ENCODE data around the gene TPI1.
"Not testable (repeated sequence)": the region's sequence is repeated elsewhere in the genome, so short reads cannot be mapped to it uniquely, and the experiment has no call there.

TPI1 gene

GRCh38 chr12:6869049-6870021 is 2.0 kb downstream of the TPI1 start:
- no peak for DNase-seq

DNA sequence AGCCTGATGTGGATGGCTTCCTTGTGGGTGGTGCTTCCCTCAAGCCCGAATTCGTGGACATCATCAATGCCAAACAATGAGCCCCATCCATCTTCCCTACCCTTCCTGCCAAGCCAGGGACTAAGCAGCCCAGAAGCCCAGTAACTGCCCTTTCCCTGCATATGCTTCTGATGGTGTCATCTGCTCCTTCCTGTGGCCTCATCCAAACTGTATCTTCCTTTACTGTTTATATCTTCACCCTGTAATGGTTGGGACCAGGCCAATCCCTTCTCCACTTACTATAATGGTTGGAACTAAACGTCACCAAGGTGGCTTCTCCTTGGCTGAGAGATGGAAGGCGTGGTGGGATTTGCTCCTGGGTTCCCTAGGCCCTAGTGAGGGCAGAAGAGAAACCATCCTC is 3.0 kb downstream of the TPI1 start:
- not testable (repeated sequence) for DNase-seq

DNA sequence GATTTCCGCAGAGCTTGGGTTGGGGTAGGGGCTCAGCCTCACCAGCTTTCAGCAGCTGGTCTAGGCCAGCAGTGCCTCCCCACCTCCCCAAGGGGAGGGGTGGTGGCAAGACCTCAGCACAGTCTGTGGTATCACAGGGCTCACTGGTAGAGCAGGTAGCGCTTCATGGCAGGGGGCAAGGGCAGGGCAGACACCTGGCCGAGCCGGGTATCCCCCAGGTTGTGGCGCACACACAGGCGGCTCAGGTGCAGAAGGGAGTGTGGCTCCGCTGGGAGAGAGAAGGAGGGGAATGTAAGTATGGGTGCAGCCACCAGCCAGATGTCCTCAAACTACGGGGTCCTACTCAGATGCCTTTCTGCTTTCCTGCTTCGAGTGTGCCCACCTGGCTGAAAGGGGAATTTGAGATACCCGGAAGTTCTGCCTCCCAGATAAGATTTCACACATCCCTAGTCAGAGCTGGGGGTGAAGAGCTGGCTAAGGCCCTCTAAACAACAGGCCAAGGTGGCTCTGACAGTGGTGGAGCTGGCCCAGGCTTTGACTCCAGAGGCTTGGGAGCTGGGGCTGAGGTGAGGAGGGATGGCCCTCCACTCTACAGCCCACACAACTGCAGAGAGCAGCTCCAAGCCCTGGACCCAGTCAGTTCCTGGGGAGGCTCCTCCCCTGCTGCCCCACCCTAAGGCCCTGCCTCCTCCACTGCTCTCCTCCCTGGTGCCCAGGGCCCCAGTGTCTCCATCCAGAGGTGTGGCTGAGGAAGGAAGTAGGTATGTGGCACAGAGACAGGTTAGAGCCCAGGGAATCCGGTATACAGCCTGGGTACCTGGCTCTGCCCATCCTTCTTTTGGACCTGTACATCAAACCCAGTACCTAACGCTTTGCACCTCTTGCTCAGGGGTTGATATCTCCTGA is 4.0 kb downstream of the TPI1 start:
- peak; percentile 66 for DNase-seq

GRCh38 chr12:6872073-6873048 is 5.0 kb downstream of the TPI1 start:
- DNase-seq, result peak; percentile 81

DNA sequence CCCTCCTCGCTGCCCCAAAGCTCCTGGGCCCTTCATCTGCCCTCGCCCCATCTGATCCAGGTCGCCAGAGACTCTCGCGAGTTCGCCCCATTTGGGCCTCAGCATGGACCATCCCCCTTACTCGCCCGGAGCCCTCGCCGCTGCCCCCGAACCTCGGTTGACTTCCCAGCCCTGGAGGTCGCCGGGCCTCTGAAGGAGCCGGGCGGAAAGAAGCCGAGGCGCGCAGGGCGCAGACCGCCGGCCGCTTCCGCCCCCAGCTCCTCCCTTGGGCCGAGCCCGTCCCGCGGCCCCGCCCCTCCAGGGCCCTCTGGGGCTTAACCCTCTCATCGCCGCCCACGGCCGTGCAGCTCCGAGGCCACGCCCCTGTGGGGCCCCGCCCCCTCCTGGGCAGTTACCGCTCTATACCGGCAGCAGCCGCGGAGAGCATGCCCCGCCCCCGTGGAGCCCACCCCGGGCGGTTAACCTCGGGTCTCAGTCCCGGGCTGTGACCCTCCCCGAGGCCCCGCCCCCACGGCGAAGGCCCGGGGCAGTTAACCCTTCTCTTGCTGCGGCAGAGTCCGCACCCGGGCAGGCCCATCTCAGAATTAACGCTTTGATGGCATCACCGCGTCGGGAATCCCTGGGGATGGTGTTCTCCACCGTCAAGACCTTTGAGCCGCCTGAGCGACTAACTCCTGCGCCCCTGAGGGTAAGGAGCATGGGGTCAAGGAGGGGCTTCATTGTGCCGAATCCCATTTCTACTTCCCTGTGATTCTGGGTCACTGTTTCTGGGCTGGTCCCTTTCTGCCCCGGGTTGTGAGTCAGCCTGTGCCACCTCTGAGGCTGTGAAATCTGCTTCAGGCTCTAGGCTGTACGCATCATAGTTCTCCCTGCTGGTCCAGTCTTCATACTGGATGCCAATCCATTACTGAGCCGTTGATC is 6.0 kb downstream of the TPI1 start, which contains the start of gene SPSB2:
Gene SPSB2 (minus strand): TSS at position 210 of the 921 bp plus-strand sequence. CDS start 402 bp downstream, outside the sequence.
- DNase-seq, result peak; percentile 81

DNA sequence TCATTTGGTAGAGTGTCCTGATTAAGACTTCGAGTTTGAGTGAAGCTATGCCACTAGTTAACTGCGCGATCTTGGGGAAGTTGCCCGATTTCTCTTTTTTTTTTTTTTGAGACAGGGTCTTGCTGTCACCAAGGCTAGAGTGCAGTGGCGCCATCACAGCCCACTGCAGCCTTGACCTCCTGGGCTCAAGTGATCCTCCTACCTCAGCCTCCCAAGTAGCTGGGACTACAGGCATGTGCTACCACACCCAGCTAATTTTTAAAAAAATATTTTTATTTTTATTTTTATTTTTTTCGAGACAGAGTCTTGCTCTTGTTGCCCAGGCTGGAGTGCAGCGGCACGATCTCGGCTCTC is 6.7 kb downstream of the TPI1 start:
- DNase-seq, result not testable (repeated sequence)

DNA sequence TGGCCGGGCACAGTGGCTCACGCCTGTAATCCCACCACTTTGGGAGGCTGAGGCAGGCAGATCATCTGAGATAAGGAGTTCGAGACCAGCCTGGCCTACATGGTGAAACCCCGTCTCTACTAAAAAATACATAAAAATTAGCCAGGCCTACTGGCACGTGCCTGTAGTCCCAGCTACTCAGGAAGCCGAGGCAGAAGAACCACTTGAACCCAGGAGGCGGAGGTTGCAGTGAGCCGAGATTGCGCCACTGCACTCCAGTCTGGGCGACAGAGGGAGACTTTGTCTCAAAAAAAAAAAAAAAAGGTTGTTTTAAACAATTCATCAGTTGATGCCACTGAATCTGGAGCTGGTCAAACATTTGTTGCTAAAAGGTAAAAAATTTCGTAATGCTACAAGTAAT is 12.5 kb downstream of the TPI1 start:
- DNase-seq, result not testable (repeated sequence)

GRCh38 chr12:6883252-6883651 is 15.9 kb downstream of the TPI1 start:
- no peak for DNase-seq

DNA sequence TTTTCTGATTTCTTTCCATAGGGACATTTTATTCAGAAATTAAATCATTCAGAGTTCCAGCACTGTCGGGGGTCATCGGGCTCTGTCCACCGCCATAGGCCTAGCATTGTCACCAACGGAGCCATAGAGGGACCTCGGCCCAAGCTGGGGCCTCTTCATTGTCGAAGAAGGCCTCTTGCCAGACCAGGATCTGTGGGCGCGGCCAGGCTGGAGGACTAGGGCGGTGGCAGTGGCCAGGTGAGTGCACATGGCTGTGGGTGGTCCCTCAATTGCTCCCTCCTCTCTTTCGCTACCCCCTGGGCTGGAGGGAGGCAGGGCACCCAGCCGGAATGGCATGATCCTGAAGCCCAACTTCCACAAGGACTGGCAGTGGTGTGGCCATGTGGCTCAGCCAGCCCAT is 16.4 kb downstream of the TPI1 start:
- no peak for DNase-seq

DNA sequence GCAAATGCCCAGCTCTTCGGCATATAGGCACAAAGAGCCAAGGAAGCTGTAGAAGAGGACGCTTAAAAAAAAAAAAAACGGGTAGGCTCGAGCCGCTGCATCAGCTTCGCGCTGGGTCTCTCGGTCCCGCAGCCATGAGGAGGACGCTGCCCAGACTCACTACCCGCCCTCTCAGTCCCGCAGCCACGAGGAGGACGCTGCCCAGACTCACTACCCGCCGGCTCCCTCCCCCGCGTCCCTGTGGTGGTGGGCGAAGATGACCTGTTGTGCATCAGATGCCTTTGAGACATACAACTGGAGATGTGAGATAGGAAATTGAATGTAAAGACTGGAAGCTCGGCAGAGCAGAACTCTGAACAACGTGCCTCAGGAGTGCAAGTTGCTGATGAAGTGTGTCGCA is 17.2 kb downstream of the TPI1 start:
- DNase-seq, result no peak

GRCh38 chr12:6886206-6886999 is 19.1 kb downstream of the TPI1 start:
- not testable (repeated sequence) for DNase-seq

GRCh38 chr12:6887460-6887859 is 20.1 kb downstream of the TPI1 start:
- no peak for DNase-seq

- no peak for DNase-seq
Measured at GRCh38 chr12:6888360-6888759, 21.0 kb downstream of the TPI1 start.

DNA sequence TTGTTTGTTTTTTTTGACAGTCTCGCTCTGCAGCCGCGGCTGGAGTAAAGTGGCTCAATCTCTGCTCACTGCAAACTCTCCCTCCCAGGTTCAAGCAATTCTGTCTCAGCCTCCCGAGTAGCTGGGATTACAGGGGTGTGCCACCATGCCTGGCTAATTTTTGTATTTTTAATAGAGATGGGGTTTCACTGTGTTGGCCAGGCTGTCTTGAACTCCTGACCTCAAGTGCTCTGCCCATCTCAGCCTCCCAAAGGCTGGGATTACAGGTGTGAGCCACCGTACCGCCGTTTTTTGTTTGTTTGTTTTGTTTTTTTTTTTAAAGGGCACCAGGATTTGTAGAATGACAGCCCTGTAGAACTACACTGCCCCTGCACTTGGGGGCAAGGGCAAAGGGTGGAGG is 21.5 kb downstream of the TPI1 start:
- DNase-seq, result not testable (repeated sequence)

DNA sequence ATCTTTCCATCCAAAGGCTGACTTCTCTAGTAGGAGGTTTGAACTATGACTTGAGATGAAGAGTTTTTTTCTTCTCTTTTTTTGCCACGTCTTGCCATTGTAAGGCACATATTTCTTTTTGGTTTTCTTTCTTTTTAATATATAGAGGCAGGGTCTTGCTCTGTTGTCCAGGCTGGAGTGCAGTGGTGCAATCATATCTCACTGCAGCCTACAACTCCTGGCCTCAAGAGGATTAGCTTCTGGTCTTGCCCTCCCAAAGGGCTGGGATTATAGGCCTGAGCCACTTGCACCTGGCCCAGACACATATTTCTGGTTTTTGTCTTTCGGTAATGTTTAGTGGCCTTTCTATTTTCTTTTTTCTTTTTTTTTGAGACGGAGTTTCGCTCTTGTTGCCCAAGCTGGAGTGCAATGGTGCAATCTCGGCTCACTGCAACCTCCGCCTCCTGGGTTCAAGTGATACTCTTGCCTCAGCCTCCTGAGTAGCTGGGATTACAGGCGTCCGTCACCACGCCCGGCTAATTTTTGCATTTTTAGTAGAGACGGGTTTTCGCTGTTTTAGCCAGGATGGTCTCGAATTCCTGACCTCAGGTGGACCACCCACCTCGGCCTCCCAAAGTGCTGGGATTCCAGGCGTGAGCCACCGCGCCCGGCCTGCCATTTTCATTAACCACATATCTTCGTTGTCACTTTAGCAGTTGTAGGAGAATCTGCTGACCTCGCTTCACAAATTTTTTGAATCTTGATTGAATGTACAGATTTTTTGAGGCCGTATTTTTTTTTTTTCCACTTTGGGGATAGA is 22.6 kb downstream of the TPI1 start:
- DNase-seq, result not testable (repeated sequence)

DNA sequence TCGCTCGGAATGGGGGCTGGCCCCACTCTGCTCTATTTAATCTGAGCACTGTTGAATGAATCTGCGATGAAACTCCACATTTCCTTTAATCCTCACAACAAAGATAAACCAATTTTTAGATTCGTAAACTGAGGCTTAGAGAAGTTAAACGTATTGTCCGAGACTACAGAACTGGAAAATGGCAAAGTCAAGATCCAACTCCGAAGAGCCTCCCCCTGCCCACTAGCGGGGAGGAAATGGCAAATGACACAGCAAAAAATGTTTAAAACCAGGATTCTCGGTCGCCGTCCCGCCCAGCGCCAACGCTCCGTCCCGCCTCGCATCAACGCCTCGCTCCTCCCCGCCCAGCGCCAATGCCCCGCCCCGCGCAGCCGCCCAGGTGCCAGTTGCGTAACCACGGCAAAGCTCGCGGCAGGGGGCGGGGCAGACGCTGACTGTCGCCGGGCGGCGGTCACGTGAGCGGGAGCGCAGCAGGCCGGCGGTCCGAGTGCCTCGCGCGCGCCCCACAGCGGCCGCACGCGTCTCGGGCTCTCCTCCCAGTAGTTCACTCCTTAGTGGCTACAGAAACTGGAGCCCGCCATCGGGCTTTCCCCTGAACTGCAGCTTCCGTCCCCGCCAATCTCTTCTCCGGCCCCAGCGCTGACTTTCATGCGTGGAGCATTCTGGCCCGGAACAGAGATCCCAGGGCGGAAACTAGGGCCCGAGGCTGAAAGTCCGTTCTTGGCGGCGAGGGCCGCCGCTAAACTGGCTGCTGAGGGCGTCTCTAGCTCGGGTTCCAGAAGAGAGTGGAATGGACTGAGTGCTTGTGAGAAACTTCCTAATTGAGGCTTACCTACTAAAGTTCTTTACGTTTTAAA is 23.7 kb downstream of the TPI1 start:
- DNase-seq, result peak; percentile 74

- no peak for DNase-seq
Measured at GRCh38 chr12:6891646-6892001, 24.3 kb downstream of the TPI1 start.

DNA sequence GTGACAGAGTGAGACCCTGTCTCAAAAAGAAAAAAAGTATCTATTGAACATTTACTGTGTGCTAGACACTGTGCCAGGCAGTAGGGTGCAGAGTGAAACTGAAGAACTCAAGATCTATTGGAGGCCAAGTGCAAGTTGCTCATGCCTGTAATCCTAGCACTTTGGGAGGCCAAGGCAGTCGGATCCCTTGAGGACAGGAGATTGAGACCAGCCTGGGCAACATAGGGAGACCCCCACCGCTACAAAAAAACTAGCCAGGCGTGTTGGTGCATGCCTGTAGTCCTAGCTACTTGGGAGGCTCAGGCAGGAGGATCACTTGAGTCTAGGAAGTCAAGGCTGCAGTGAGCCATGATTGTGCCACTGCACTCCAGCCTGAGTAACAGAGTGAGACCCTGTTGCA is 25.4 kb downstream of the TPI1 start:
- DNase-seq, result not testable (repeated sequence)

Data from 8988T (cell line).